ENCODE data around the gene LIPC.

Gene LIPC

GRCh38 chr15:58559904-58560588 lies 128.3 kb downstream of the LIPC start:
- DNase-seq = no peak

GRCh38 chr15:58561321-58561720 lies 129.5 kb downstream of the LIPC start:
- DNase-seq = no peak

GRCh38 chr15:58562135-58562534 lies 130.3 kb downstream of the LIPC start:
- no peak for DNase-seq

GRCh38 chr15:58564981-58565380 lies 133.2 kb downstream of the LIPC start:
- DNase-seq = no peak

- DNase-seq = no peak
Measured at GRCh38 chr15:58565619-58566018, 133.8 kb downstream of the LIPC start.

- DNase-seq = no peak
Measured at GRCh38 chr15:58566029-58566428, 134.2 kb downstream of the LIPC start.

GRCh38 chr15:58568157-58568571 lies 136.4 kb downstream of the LIPC start:
- DNase-seq = no peak

GRCh38 chr15:58569455-58569854 lies 137.7 kb downstream of the LIPC start:
- no peak for DNase-seq

GRCh38 chr15:58571491-58571890 lies 139.7 kb downstream of the LIPC start:
- no peak for DNase-seq

GRCh38 chr15:58572521-58572920 lies 140.7 kb downstream of the LIPC start:
- DNase-seq = no peak

GRCh38 chr15:58573270-58573669 lies 141.5 kb downstream of the LIPC start:
- no peak for DNase-seq

- no peak for DNase-seq
Measured at GRCh38 chr15:58574631-58575030, 142.8 kb downstream of the LIPC start.

- DNase-seq = no peak
Measured at GRCh38 chr15:58575045-58575786, 143.4 kb downstream of the LIPC start.

- no peak for DNase-seq
Measured at GRCh38 chr15:58576657-58577056, 144.9 kb downstream of the LIPC start.

- DNase-seq = no peak
Measured at GRCh38 chr15:58582160-58582559, 150.4 kb downstream of the LIPC start.

- DNase-seq = no peak
Measured at GRCh38 chr15:58583171-58583908, 151.5 kb downstream of the LIPC start.

- no peak for DNase-seq
Measured at GRCh38 chr15:58584789-58585461, 153.1 kb downstream of the LIPC start.

GRCh38 chr15:58585693-58586443 lies 154.1 kb downstream of the LIPC start:
- DNase-seq = no peak

GRCh38 chr15:58587486-58587885 lies 155.7 kb downstream of the LIPC start:
- no peak for DNase-seq

- DNase-seq = no peak
Measured at GRCh38 chr15:58588096-58588495, 156.3 kb downstream of the LIPC start.

- no peak for DNase-seq
Measured at GRCh38 chr15:58589047-58589446, 157.3 kb downstream of the LIPC start.

GRCh38 chr15:58590236-58590635 lies 158.4 kb downstream of the LIPC start:
- DNase-seq = no peak

GRCh38 chr15:58590926-58591325 lies 159.1 kb downstream of the LIPC start:
- DNase-seq = no peak

All from NCI-H748 treated with DMSO at 0.1 percent for 48 hours (cell line).